Ramos (cell line): ENCODE results near the gene NRIP1.

Experiments
- in situ Hi-C: fragments of 300-500 bp; cut with MboI; formaldehyde crosslinking; loops from one replicate; pipeline ENCODE4 v1.14.3; 2022; ENCODE audit warnings: low sequenced_read_pairs; ENCODE audit not compliant: unreplicated experiment

Gene NRIP1

GRCh38 chr21:15009837-15010363, 54.9 kb downstream of the NRIP1 start:
- in situ Hi-C loops = no loop called here

GRCh38 chr21:15007716-15008296, 57.0 kb downstream of the NRIP1 start:
- in situ Hi-C loops = no loop called here

- in situ Hi-C loops = no loop called here
Measured at GRCh38 chr21:15006594-15007230, 58.1 kb downstream of the NRIP1 start.

GRCh38 chr21:15005391-15005790, 59.4 kb downstream of the NRIP1 start:
- in situ Hi-C loops = no loop called here

GRCh38 chr21:15004721-15005370, 60.0 kb downstream of the NRIP1 start:
- in situ Hi-C loops = no loop called here

GRCh38 chr21:15003463-15004135, 61.2 kb downstream of the NRIP1 start:
- in situ Hi-C loops = no loop called here

- in situ Hi-C loops = no loop called here
Measured at GRCh38 chr21:15001857-15002606, 62.8 kb downstream of the NRIP1 start.

GRCh38 chr21:15001113-15001512, 63.7 kb downstream of the NRIP1 start:
- in situ Hi-C loops = no loop called here

- in situ Hi-C loops = no loop called here
Measured at GRCh38 chr21:15000081-15000480, 64.7 kb downstream of the NRIP1 start.

GRCh38 chr21:14998784-14999183, 66.0 kb downstream of the NRIP1 start:
- in situ Hi-C loops = no loop called here

GRCh38 chr21:14998336-14998735, 66.5 kb downstream of the NRIP1 start:
- in situ Hi-C loops = no loop called here

GRCh38 chr21:14995695-14996490, 68.9 kb downstream of the NRIP1 start:
- in situ Hi-C loops = no loop called here

- in situ Hi-C loops = no loop called here
Measured at GRCh38 chr21:14995226-14995625, 69.6 kb downstream of the NRIP1 start.

- in situ Hi-C loops = no loop called here
Measured at GRCh38 chr21:14993115-14993514, 71.7 kb downstream of the NRIP1 start.

- in situ Hi-C loops = no loop called here
Measured at GRCh38 chr21:14991957-14992356, 72.8 kb downstream of the NRIP1 start.

GRCh38 chr21:14989359-14989758, 75.4 kb downstream of the NRIP1 start:
- in situ Hi-C loops = no loop called here

- in situ Hi-C loops = no loop called here
Measured at GRCh38 chr21:14988760-14989159, 76.0 kb downstream of the NRIP1 start.

- in situ Hi-C loops = no loop called here
Measured at GRCh38 chr21:14987370-14988170, 77.2 kb downstream of the NRIP1 start.

- in situ Hi-C loops = no loop called here
Measured at GRCh38 chr21:14985306-14985705, 79.5 kb downstream of the NRIP1 start.
